H1 (cell line): Measurements from ENCODE around the gene FNIP2. TPM values are rescaled to one million over a fixed set of nuclear protein-coding genes. Genes with fewer than 3 reads are reported as not detected.

Experiments used
- ASH2L ChIP-seq: fragments of 200-600, 300-600 bp; sonication (generic); IDR thresholded peaks from one replicate; pipeline ENCODE4 v1.7.1; 2017; ENCODE audit warnings: low read length
- ATF3 ChIP-seq: IDR thresholded peaks from 2 replicates; pipeline ENCODE4 v1.6.1; 2011; ENCODE audit warnings: low read depth, mild to moderate bottlenecking, low read length; ENCODE audit not compliant: insufficient read depth
- BACH1 ChIP-seq: IDR thresholded peaks from 2 replicates; pipeline ENCODE4 v1.6.1; 2012; ENCODE audit warnings: low read length, improper control_type of control experiment
- CHD7 ChIP-seq: fragments of 300-600 bp; sonication (generic); IDR thresholded peaks from 2 replicates; pipeline ENCODE4 v1.7.1; 2012; ENCODE audit warnings: low read length, moderate library complexity, mild to moderate bottlenecking, inconsistent platforms; ENCODE audit not compliant: insufficient replicate concordance
- KDM5A ChIP-seq: fragments of 200-600 bp; IDR thresholded peaks from 2 replicates; pipeline ENCODE4 v1.7.1; 2012; ENCODE audit warnings: mild to moderate bottlenecking, low read length, inconsistent platforms, mixed read lengths
- RAD21 ChIP-seq, 2 experiments: IDR thresholded peaks in 1 of 2; conservative IDR thresholded peaks in 1 of 2; 2 replicates each; pipeline ENCODE4 v1.6.1; 2011; ENCODE audit warnings: low read depth in 2 of 2, low read length in 2 of 2, improper control_type of control experiment in 1 of 2, inconsistent platforms in 1 of 2, mild to moderate bottlenecking in 1 of 2, moderate library complexity in 1 of 2
- SRF ChIP-seq: IDR thresholded peaks from 2 replicates; pipeline ENCODE4 v1.6.1; 2011; ENCODE audit warnings: mild to moderate bottlenecking, low read depth, low read length, moderate library complexity
- TEAD4 ChIP-seq: IDR thresholded peaks from 2 replicates; pipeline ENCODE4 v1.6.1; 2012; ENCODE audit warnings: low read depth, low read length, inconsistent platforms, mixed read lengths
- ZNF274 ChIP-seq: IDR thresholded peaks from 2 replicates; pipeline ENCODE4 v1.7.0; 2012; ENCODE audit warnings: low read length, borderline replicate concordance; ENCODE audit errors: extremely low read depth
- polyA plus RNA-seq, 7 experiments: library from polyadenylated mRNA; depleted of rRNA in 3 of 7; stranded (reverse) in 5 of 7; unstranded in 2 of 7; fragments of >200 nt in 5 of 7; fragments of 200-250 nt in 2 of 7; gene quantifications; 1 replicate in 5 of 7; 2 replicates in 1 of 7; 4 replicates in 1 of 7; pipeline versions ENCODE4 v1.2.1 to v1.2.3, GENCODE V29; 2011 to 2013; ENCODE audit warnings: missing spikeins in 2 of 7, mixed read lengths in 2 of 7
- total RNA-seq: library from RNA; stranded (reverse); fragmentation: NEBNext Ultra II Directional; extraction: Animal tissue kit (Norgen Biotek cat#: 25700); gene quantifications from 2 replicates; pipeline ENCODE4 v1.2.1, GENCODE V29; 2021

Gene FNIP2
- total and polyA plus RNA-seq, 2 of the 8 experiments (the other 6 are each of a cell fraction or from before 2014, with no cell fraction given), result 4.0 to 13.0 TPM

GRCh38 chr4:158895797-158896576 lies 127.2 kb downstream of the FNIP2 start (continued):
- TF ChIP-seq RAD21 (IDR thresholded peaks at IDR 0.05 in 1 of 2, conservative IDR thresholded peaks at IDR 0.05 in 1 of 2; ENCODE audit: low read depth in 2 of 2, low read length in 2 of 2) (peak; percentile 57 to 72), ASH2L (no peak), CHD7 (no peak), BACH1 (no peak), ZNF274 (no peak), SRF (no peak), KDM5A (no peak), TEAD4 (peak; percentile 70), ATF3 (no peak)
